ENCODE results near the gene DHRSX.

DNA sequence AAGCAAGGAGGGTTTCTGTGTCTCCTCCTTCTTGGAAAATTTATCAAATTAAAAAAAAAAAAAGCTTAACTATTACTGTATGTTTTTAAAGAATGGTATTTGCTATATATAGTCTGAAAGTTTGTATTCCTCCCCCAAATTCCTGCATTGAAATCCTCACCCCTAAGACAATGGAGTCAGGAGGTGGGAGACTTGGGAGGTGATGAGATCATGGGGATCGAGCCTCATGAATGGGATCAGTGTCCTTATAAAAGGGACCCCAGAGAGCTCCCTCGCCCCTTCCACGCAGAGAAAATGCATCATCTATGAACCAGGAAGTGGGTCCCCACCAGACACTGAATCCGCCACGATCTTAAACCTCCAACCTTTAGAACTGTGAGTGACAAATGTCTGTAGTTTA lies 50.1 kb downstream of the DHRSX start:
- TF ChIP-seq, protein P1, sequence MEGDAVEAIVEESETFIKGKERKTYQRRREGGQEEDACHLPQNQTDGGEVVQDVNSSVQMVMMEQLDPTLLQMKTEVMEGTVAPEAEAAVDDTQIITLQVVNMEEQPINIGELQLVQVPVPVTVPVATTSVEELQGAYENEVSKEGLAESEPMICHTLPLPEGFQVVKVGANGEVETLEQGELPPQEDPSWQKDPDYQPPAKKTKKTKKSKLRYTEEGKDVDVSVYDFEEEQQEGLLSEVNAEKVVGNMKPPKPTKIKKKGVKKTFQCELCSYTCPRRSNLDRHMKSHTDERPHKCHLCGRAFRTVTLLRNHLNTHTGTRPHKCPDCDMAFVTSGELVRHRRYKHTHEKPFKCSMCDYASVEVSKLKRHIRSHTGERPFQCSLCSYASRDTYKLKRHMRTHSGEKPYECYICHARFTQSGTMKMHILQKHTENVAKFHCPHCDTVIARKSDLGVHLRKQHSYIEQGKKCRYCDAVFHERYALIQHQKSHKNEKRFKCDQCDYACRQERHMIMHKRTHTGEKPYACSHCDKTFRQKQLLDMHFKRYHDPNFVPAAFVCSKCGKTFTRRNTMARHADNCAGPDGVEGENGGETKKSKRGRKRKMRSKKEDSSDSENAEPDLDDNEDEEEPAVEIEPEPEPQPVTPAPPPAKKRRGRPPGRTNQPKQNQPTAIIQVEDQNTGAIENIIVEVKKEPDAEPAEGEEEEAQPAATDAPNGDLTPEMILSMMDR (IDR thresholded peaks at IDR 0.05), result no peak
- TF ChIP-seq POLR2A (IDR thresholded peaks at IDR 0.05; ENCODE audit: low read depth) (no peak), POLR2AphosphoS5 (IDR thresholded peaks at IDR 0.05) (no peak), EP300 (IDR thresholded peaks at IDR 0.05) (no peak)

Measured in esophagus muscularis mucosa (tissue), 4 donors.